HG03196 (cell line): ENCODE data around the gene ANAPC16.
"Not testable (repeated sequence)": the region's sequence is repeated elsewhere in the genome, so short reads cannot be mapped to it uniquely, and the experiment has no call there.

Source experiments
- ATAC-seq: cut with Tn5 transposase; IDR thresholded peaks from one replicate; pipeline ENCODE4 v1.9.1; 2021; ENCODE audit not compliant: unreplicated experiment

Gene ANAPC16

DNA sequence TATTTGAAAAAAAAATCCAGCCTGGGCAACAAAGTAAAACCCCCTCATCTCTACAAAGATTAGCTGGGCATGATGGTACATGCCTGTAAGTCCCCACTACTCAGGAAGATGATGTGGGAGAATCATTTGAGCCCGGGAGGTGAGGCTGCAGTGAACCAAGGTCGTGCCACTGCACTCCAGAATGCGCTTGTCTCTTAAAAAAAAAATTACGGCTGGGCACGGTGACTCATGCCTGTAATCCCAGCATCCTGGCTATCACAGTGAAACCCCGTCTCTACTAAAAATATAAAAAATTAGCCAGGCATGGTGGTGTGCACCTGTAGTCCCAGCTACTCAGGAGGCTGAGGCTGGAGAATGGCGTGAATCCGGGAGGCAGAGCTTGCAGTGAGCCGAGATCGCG is 4.4 kb upstream of the ANAPC16 start:
- not testable (repeated sequence) for ATAC-seq

DNA sequence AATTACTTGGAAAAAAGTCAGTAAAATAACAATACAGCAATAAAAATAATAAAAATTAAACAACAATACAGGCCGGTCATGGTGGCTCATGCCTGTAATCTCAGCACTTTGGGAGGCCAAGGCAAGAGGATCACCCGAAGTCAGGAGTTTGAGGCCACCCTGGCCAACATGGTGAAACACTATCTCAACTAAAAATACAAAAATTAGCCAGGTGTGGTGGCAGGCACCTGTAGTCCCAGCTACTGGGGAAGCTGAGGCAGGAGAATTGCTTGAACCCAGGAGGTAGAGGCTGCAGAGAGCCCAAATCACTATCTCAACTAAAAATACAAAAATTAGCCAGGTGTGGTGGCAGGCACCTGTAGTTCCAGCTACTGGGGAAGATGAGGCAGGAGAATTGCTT is 4.0 kb upstream of the ANAPC16 start:
- not testable (repeated sequence) for ATAC-seq

DNA sequence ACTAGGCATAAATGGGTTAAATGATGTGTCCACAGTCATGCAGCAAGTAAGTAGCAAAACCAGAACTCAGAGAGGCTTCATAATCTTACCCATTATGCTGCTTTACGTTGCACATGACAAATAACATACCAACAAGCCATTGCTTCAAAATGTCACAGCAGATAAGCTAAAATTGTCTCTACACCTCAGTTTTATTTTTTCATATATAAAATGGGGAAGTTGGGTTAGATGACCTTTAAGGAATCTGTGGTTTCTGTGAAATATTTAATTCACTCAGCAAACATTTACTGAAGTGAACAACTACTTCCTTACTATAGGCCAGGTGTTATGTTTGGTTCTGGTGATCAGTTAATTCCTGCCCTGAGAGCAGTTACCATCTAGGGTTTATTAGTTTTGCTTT is 2.5 kb downstream of the ANAPC16 start:
- no peak for ATAC-seq

DNA sequence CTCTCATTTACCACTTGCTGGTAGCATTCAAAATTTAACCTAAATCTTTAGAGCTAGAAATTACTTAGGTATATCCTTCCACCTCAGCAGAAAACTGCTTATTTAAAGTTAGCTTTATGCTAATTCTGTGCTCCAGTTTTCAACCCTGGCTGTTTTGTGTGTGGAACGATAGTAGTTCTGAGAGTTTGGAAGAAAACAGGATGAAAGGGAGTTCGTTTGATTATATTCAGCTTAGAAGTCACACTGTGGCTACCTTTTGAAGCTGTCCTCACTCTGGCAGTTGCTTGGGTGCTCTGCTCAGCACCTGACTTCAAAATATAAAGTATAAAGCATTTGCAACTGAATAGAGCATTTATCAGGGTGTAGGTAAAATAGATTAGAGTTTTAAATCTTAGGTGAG is 2.9 kb downstream of the ANAPC16 start:
- no peak for ATAC-seq

DNA sequence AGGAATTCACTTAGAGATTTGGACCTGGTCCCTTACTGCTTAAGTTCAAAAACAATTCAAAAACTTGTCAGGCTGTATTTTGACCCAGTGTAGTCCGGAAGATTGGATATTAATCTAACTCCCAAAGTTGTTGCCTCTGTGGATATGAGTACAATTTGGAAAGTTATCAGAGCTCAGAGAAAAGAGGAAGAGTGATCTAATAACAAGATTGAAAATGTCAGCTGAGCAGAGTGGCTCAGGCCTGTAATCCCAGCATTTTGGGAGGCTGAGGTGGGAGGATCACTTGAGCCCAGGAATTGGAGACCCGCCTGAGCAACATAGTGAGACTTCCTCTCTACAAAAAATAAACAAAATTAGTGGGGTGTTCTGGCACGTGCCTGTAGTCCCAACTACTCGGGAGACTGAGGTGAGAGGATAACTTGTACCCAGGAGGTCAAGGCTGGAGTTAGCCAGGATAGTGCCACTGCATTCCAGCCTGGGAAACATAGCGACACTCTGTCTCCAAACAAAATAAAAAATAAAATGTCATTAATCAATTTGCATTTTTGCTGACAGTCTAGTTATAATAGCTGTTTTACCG is 3.5 kb downstream of the ANAPC16 start:
- ATAC-seq = no peak

DNA sequence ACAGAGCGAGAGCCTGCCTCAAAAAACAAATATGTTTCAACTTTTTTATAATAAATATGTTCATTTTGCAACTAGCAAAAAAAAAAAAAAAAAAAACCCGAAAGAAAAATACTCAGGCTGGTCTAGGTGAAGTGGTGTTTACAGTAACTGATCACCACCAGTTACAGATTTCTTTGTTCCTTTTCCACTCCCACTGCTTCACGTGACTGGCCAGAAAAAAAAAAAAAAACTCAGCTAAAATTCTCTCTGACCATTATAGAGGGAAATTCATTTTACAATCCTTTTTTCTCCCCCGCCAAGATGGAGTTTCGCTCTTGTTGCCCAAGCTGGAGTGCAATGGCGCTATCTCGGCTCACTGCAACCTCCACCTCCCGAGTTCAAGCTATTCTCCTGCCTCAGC is 4.8 kb downstream of the ANAPC16 start:
- ATAC-seq = no peak

DNA sequence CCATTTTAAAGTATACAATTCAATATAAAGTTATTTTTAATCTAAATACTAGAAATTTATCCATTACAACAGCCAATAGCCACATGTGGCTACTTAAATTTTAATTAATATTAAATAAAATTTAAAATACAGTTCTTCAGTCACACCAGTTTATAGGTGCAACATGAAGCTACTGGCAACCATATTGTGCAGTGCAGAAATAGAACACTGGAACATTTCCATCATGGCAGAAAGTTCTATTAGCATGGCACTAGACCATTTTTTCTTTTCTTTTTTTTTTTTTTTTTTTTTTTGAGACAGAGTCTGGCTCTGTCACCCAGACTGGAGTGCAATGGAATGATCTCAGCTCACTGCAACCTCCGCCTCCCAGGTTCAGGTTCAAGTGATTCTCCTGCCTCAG is 5.5 kb downstream of the ANAPC16 start:
- no peak for ATAC-seq

DNA sequence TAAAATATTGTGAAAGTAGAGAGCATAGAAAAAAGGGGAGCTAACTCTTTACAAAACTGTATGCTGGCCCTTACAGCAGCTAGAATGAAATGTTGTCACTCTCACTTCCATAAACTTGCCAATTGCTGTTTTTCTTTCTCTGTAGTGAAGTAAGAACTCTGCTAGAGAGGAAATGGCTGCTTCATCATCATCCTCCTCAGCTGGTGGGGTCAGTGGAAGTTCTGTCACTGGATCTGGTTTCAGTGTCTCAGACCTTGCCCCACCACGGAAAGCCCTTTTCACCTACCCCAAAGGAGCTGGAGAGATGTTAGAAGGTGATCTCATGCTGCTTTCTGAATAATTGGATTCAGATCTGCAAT is 7.9 kb downstream of the ANAPC16 start:
- ATAC-seq = no peak

DNA sequence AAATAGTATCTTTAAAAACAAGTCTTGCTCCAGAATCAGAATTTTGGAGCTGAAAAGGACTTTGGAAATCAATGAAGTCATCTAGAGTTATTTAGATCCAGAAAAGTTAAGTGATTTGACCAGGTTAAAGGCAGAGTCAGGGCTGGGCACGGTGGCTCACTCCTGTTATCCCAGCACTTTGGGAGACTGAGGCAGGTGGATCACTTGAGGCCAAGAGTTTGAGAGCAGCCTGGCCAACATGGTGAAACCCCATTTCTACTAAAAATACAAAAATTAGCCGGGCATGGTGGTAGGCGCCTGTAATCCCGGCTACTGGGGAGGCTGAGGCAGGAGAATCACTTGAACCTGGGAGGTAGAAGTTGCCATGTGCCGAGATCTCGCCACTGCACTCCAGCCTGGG is 8.4 kb downstream of the ANAPC16 start:
- not testable (repeated sequence) for ATAC-seq

DNA sequence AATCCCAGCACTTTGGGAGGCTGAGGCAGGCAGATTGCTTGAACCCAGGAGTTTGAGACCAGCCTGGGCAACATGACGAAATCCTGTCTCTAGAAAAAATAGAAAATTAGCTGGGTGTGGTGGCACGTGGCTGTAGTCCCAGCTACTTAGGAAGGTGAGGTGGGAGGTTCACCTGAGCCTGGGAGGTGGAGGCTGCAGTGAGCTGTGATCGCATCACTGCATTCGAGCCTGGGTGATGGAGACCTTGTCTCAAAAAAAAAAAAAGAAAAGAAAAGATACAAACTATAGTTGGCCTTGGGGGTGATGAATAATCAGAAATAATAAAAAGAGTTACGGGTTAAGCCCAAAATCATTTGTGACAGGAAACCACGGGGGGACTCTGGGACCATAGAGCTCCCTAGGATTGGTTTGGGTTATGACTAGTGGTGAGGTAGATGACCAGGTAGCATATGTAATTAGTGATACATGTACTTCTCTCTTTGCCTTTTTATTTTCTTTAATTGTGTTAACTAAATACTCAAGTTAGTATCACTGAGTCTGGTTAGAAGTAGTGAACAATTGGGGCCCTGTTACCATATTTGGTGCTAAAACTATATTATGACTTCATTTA is 10.7 kb downstream of the ANAPC16 start:
- ATAC-seq = no peak

DNA sequence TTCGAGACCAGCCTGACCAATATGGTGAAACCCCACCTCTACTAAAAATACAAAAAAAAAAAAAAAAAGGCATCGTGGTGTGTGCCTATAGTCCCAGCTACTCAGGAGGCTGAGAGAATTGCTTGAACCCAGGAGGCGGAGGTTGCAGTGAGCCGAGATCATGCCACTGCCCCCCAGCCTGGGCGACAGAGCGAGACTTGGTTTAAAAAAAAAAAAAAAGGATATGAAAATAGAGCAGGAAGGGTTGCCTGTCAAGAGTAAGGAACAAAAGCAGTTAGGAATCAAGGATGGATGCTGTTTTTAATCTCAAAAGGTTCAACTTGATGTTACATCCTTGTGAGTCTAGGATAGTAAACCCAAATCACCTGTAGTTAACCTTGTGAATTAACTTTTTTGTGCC is 12.0 kb downstream of the ANAPC16 start:
- no peak for ATAC-seq

DNA sequence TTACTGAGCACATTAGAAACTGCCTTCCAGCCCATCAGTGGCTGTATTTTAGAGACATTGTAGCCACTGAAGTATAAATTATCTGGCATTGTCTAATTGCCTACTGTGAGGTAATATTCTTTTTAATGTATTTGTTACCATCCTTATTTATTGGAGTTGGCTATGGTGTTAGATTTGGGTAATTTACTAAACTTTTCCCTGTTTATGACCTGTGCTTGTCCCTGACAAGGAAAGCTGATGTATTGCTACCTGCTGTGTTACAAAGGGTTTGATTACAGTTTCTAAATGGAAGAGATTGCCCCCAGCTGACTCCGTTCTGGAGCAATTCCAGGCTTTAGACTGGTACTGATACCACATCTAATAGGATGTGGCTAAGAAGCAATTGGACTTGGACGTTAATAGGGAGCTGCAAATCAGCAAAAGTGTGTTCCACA is 12.5 kb downstream of the ANAPC16 start:
- no peak for ATAC-seq

DNA sequence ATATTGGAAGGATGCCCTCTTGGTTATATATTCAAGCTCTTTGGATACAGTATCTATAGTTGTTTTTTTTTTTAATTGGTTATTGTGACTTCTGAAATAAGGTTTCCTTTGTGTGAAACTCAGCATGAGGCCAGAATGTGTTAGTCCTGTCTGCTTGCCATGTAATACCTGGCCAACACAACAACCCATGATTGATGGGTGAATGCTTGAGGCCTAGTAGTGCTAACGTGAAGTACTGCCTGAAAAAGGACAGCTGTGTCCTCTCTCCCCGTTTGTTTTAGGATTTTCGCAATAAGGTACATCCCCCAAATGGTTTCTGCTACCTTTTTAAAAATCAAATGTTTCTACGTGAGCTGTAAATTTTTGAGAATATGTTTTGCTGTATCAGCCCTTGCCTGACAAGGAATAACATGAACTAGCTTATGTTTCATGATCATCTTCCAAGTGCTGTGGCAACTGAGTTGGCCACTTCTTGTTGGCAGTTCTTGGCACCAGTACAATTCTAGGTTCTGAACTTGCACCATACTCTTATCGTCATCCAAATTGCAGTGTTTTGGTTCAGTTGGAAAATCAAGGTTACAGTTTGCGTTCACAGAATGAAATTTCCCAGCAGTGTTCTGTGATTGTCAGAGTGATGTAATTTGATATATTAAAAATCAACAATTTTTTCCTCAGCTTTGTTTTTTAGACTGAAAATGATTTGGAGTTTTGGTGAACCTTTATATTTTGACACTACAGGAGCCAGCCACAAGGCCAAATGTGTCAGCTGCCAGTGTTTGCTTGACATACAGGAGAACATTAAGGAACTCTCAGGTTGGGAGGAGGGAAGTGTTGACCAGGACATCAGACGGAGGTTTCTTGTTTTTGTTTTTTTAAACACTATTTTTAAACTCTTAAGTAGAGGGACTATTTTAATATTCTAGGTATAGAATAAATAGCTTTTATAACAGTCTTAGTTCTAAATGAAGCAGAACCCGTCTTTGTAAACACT is 13.7 kb downstream of the ANAPC16 start:
- ATAC-seq = no peak

DNA sequence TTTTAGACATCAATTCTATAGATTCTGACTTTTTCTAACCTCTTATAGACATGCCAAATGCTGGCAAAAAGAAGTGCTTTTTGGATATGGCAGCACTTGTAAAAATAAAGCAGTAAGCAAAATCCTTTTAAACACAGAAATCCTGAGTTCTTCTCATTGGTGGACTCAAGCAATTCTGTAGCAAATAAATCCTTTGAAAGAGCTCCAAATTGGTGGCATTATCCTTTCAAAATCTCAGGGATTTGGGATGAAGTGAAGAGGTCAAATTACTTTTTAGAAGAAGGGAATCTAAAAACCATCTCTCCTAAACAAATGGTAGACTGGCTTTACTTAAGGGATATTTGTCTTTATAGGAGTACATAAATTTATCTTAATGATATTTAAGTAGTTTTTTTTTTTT is 17.8 kb downstream of the ANAPC16 start:
- ATAC-seq = no peak

DNA sequence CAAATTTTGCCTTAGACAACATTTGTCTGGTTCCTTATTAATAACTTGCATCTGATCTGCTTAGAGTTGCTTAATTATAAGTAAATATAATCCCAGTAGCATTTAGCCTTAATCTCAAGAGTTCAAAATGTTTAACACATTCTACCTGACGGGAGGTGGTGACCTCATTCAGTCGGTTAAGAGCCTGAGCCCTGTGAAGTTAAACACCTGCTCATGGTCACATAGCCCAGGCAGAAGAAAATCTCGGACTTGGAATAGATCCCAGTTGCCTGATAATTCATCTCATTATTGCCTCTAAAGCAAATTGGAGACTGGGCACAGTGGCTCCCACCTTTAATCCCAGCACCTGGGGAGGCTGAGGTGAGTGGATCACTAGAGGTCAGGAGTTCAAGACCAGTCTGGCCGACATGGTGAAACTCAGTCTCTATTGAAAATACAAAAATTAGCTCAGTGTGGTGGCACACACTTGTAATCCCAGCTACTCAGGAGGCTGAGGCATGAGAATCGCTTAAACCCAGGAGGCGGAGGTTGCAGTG is 18.8 kb downstream of the ANAPC16 start:
- no peak for ATAC-seq

DNA sequence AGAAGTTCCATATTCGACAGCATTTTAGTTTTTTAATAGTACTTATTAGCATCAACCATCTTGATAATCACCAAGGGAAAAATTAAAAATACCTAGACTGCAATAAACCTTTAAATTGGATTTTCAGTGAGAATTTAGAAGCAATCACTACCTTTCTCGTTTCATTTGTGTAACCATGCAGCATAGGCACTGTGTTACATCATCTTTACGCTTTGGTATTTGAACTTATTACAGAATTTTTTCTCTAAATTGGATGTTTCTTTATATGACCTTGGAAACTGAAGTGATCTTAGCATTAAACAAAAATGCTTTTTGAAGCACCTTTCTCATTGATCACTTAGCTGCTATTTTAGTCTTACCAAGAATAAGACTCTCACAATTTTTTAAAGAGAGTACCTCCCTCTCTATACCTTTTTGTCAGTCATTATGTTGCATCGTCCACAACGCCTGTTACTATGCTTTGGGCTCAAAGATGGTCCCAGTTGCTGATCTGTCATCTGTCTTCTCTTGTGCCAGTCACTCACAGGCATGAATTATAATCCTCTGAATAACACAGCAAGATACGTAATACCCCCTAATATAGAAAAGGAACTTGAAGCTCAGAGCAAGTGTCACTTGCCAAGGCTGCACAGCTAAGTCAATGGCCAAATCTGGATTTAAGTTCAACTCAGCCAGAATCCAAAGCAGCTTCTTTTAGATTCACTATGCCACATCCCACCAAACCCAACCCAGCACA is 19.9 kb downstream of the ANAPC16 start:
- ATAC-seq = no peak

DNA sequence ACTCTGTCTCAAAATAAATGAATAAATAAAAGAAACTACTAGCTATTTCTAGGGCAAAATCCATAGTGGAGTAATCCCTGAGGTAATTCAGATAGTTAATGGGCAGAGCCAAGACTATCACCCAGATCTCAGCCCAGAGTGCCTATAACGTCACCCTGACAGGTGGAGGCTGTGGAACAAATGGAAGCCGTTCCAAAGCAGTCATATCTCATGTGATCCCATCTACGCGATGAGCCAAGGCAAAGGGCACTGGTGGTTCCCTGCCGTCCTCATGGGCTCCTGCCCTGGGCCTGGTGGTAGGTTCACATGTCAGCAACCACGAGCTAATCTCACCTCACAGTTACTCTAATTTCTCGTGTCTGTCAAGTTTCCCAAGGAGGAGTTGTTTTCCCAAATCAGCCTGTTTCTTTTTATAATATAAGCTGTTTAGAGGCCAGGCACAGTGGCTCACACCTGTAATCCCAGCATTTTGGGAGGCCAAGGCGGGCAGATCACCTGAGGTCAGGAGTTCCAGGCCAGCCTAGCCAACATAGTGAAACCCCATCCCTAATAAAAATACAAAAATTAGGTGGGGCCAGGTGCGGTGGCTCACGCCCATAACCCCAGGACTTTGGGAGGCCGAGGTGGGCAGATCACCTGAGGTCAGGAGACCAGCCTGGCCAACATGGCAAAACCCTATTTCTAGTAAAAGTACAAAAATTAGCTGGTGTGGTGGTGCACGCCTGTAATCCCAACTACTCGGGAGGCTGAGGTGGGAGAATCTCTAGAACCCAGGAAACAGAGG is 22.8 kb downstream of the ANAPC16 start:
- no peak for ATAC-seq

DNA sequence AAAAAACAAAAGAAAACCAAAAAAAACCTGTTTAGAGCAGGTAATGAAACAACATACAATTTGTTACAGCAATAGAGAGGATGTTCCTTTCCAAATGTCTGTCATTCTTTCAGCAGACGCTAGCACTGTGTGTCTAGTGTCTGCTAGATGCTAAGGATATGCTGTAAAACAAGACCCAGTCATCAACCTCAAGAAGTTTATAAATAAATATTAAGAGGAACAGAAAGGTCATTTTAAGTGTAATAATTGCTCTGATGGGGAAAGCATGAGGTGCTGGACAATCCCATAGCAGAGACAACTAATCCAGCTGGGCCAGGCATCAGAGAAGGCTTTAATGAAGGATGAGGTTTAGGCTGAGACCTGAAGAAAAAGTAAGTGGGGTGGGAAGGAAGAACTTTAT is 23.6 kb downstream of the ANAPC16 start:
- ATAC-seq = no peak

DNA sequence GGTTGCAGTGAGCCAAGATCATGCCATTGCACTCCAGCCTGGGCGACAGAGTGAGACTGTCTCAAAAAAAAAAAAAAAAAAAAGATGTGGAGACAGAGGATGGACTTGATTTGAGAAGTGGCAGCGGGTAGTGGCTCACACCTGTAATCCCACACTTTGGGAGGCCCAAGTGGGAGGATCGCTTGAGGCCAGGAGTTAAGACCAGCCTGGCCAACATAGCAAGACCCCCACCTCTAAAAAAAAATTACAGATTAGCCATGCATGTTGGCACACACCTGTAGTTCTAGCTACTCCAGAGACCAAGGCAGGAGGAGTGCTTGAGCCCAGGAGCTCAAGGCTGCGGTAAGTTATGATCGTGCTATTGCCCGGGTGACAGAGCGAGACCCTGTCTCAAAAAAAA is 24.6 kb downstream of the ANAPC16 start:
- no peak for ATAC-seq

DNA sequence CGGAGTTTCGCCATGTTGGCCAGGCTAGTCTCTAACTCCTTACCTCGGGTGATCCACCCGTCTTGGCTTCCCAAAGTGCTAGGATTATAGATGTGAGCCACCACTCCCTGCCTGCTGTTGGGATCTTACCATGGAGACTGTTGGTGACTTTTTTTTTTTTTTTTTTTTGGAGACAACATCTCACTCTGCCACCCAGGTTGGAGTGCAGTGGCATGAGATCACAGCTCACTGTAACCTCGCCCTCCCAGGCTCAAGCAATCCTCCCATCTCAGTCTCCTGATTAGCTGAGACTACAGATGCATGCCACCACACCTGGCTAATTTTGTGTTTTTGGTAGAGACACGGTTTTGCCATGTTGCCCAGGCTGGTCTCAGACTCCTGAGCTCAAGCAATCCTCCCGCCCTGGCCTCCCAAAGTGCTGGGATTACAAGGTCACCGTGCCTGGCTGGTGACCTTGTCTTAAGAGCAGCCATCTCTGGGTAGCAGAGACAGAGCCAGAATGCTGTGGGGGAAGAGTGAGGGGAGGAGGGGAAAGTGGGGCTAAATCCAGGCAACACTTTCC is 26.0 kb downstream of the ANAPC16 start:
- no peak for ATAC-seq
